Measurements from ENCODE around the gene PPIL3.

The PPIL3 gene

GRCh38 chr2:200864176-200865034 lies 24.5 kb downstream of the PPIL3 start, which contains the start of gene CLK1:
Gene CLK1 (minus strand): TSS chr2:200864658. CDS start chr2:200861862, 2,796 bp downstream.
- Histone ChIP-seq H3K9ac (ENCODE audit: low read length) (peak within 1 kb of the TSS; percentile 95), H3K4me3 (ENCODE audit: low read length) (peak within 1 kb of the TSS; percentile 85), H3K9me3 (ENCODE audit: insufficient read depth, low read length) (no peaks in the 10 kb centered on the region), H4K20me1 (ENCODE audit: insufficient read depth, low read length) (peaks cover 38% of the 10 kb centered on the region), H3K27me3 (ENCODE audit: low read depth, low read length) (no peaks in the 10 kb centered on the region), H2AFZ (ENCODE audit: low read depth, low read length) (peak within 1 kb of the TSS; percentile 40; the same call in 1 of the 2 replicates), H3K4me2 (ENCODE audit: low read length) (peak within 1 kb of the TSS; percentile 70), H3K79me2 (ENCODE audit: low read length) (peaks cover 51% of the 10 kb centered on the region), H3K27ac (ENCODE audit: low read length) (peak within 1 kb of the TSS; percentile 87), H3K4me1 (ENCODE audit: low read length) (peaks cover 18% of the 10 kb centered on the region), H3K36me3 (replicated peaks; ENCODE audit: low read depth, low read length) (peaks cover 37% of the 10 kb centered on the region)
- TF ChIP-seq, protein P1, sequence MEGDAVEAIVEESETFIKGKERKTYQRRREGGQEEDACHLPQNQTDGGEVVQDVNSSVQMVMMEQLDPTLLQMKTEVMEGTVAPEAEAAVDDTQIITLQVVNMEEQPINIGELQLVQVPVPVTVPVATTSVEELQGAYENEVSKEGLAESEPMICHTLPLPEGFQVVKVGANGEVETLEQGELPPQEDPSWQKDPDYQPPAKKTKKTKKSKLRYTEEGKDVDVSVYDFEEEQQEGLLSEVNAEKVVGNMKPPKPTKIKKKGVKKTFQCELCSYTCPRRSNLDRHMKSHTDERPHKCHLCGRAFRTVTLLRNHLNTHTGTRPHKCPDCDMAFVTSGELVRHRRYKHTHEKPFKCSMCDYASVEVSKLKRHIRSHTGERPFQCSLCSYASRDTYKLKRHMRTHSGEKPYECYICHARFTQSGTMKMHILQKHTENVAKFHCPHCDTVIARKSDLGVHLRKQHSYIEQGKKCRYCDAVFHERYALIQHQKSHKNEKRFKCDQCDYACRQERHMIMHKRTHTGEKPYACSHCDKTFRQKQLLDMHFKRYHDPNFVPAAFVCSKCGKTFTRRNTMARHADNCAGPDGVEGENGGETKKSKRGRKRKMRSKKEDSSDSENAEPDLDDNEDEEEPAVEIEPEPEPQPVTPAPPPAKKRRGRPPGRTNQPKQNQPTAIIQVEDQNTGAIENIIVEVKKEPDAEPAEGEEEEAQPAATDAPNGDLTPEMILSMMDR (IDR thresholded peaks at IDR 0.05; ENCODE audit: low read depth, low read length) = no peak
- TF ChIP-seq EZH2phosphoT487 (IDR thresholded peaks at IDR 0.05; ENCODE audit: low read depth) = no peak

DNA sequence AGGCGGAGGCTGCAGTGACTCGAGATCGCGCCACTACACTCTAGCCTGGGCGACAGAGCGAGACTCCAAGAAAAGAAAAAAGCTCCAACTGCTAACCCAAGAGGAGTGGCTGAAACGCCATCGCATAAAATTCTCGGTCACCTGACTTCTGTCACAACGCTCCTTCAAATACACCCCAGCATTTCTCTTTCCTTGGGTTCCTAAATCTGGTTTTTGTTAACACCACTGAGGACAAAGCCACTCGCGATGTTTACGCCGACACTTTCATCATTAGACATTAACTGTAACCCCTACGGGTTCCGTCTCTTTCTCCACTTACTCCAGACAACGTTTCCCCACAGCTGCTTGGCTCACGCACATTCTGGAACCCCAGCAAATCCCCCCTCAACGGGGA lies 25.1 kb downstream of the PPIL3 start:
- H3K9me3 ChIP-seq (ENCODE audit: insufficient read depth, low read length) = no peaks in the 10 kb centered on the region
- H3K27me3 ChIP-seq (ENCODE audit: low read depth, low read length) = no peaks in the 10 kb centered on the region
- peaks cover 18% of the 10 kb centered on the region for H3K4me1 ChIP-seq (ENCODE audit: low read length)
- no peak overlapping the region for H2AFZ ChIP-seq (ENCODE audit: low read depth, low read length)
- peaks cover 43% of the 10 kb centered on the region for H3K36me3 ChIP-seq (replicated peaks; ENCODE audit: low read depth, low read length)
- H3K9ac ChIP-seq (ENCODE audit: low read length) = peak overlapping the region; percentile 95
- peaks cover 57% of the 10 kb centered on the region for H3K79me2 ChIP-seq (ENCODE audit: low read length)
- TF ChIP-seq EZH2phosphoT487 (IDR thresholded peaks at IDR 0.05; ENCODE audit: low read depth) = no peak
- TF ChIP-seq, protein P1 (IDR thresholded peaks at IDR 0.05; ENCODE audit: low read depth, low read length) = no peak
- peak overlapping the region; percentile 70 for H3K4me2 ChIP-seq (ENCODE audit: low read length)
- peak overlapping the region; percentile 87 for H3K27ac ChIP-seq (ENCODE audit: low read length)
- peaks cover 41% of the 10 kb centered on the region for H4K20me1 ChIP-seq (ENCODE audit: insufficient read depth, low read length)
- H3K4me3 ChIP-seq (ENCODE audit: low read length) = peak overlapping the region; percentile 85

GRCh38 chr2:200862532-200863000 lies 26.3 kb downstream of the PPIL3 start:
- peak overlapping the region; percentile 87 for H3K27ac ChIP-seq (ENCODE audit: low read length)
- peaks cover 69% of the 10 kb centered on the region for H3K79me2 ChIP-seq (ENCODE audit: low read length)
- peaks cover 55% of the 10 kb centered on the region for H3K36me3 ChIP-seq (replicated peaks; ENCODE audit: low read depth, low read length)
- H3K4me3 ChIP-seq (ENCODE audit: low read length) = peak overlapping the region; percentile 85
- H3K27me3 ChIP-seq (ENCODE audit: low read depth, low read length) = no peaks in the 10 kb centered on the region
- no peak overlapping the region for H2AFZ ChIP-seq (ENCODE audit: low read depth, low read length)
- H3K4me1 ChIP-seq (ENCODE audit: low read length) = peaks cover 18% of the 10 kb centered on the region
- H3K4me2 ChIP-seq (ENCODE audit: low read length) = peak overlapping the region; percentile 70
- no peak for TF ChIP-seq EZH2phosphoT487 (IDR thresholded peaks at IDR 0.05; ENCODE audit: low read depth)
- TF ChIP-seq, protein P1 (IDR thresholded peaks at IDR 0.05; ENCODE audit: low read depth, low read length) = no peak
- H4K20me1 ChIP-seq (ENCODE audit: insufficient read depth, low read length) = peaks cover 42% of the 10 kb centered on the region
- no peaks in the 10 kb centered on the region for H3K9me3 ChIP-seq (ENCODE audit: insufficient read depth, low read length)
- H3K9ac ChIP-seq (ENCODE audit: low read length) = peak overlapping the region; percentile 95

DNA sequence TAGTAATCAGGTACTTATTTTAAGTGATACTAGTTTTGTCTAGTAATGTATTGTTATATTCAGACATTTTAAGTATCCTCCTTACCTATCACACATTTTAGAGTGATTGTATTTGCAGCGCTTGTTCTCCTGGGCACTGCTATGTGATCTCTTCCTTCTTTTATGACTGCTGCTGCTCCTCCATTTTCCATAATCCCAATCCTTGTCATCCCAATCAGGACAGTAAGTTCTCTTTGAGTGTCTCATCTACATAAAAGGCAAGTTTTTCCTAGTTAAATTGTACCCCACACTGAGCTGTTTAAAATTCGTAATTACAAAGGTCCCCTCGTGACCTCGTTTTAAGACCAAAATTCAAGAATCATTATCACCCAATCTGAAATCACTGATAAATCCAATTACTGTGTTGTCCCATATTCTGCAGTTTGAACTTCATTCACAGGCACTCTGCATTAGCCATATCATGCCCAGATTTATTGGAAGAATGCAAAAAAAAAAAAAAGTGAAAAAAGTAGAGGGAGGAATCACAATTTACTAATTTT lies 27.2 kb downstream of the PPIL3 start:
- peaks cover 78% of the 10 kb centered on the region for H3K79me2 ChIP-seq (ENCODE audit: low read length)
- H3K9me3 ChIP-seq (ENCODE audit: insufficient read depth, low read length) = no peaks in the 10 kb centered on the region
- peak overlapping the region; percentile 32; the same call in 1 of the 2 replicates for H3K9ac ChIP-seq (ENCODE audit: low read length)
- no peak overlapping the region for H2AFZ ChIP-seq (ENCODE audit: low read depth, low read length)
- H4K20me1 ChIP-seq (ENCODE audit: insufficient read depth, low read length) = peaks cover 47% of the 10 kb centered on the region
- H3K4me2 ChIP-seq (ENCODE audit: low read length) = peak overlapping the region; percentile 70
- no peak overlapping the region for H3K27ac ChIP-seq (ENCODE audit: low read length)
- no peaks in the 10 kb centered on the region for H3K27me3 ChIP-seq (ENCODE audit: low read depth, low read length)
- H3K36me3 ChIP-seq (replicated peaks; ENCODE audit: low read depth, low read length) = peaks cover 64% of the 10 kb centered on the region
- peak overlapping the region; percentile 85 for H3K4me3 ChIP-seq (ENCODE audit: low read length)
- TF ChIP-seq, protein P1 (IDR thresholded peaks at IDR 0.05; ENCODE audit: low read depth, low read length) = no peak
- TF ChIP-seq EZH2phosphoT487 (IDR thresholded peaks at IDR 0.05; ENCODE audit: low read depth) = no peak
- H3K4me1 ChIP-seq (ENCODE audit: low read length) = peaks cover 18% of the 10 kb centered on the region

All from OCI-LY3 (cell line).